Esophagus muscularis mucosa (tissue), 4 donors: Measurements from ENCODE around the gene MSX1.

Experiments
- EP300 ChIP-seq: sonication (generic); formaldehyde crosslinking; IDR thresholded peaks from one replicate; pipeline ENCODE4 v1.6.1; 2017; ENCODE audit warnings: antibody characterized with exemption
- POLR2A ChIP-seq: fragments of 450-650 bp; IDR thresholded peaks from one replicate; pipeline ENCODE4 v1.6.1; 2017; ENCODE audit warnings: antibody characterized with exemption, moderate library complexity, mild to moderate bottlenecking, low read depth
- TF ChIP-seq, protein P1 (sequence below), 3 experiments: fragments of 200-600 bp in 2 of 3; fragments of 450-650 bp in 1 of 3; sonication (generic) in 2 of 3; IDR thresholded peaks; one replicate each; pipeline ENCODE4 v1.5.1; 2017 to 2019; ENCODE audit warnings: antibody characterized with exemption in 3 of 3, mild to moderate bottlenecking in 2 of 3, moderate library complexity in 1 of 3

DNA sequence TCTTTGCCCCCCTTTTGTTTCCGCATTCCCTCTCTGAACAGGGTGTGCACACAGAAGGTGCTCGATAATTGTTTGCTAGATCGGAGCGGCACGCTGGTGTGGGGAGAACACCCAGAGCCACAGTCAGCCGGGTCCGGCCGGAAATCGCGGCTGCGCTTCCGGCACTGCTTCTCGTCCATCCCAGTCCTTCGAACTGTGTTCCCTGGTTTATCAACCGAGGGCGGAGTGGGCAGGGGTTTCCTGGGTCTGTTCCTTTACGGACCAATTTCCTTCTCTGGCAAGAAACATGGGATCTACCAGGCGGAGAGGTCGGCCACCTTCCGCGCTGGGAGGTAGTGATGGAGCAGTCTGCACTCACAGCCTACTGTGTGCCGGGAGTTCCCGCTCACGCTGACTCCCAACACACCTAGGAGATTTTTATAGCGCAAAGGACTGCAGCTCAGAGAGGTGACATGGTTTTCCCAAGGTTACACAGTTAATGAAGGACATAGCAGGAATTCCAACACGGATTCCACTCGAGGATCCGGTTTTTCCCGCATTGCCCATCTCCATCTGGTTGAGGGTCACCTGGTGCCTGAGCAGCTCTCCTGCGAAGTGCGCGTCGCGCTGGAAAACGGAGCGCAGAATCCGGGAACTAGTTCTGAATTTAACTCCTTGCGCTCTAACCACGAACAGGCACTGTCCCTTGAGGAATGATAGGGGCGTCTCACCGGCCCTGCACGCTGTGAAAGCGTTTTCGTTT is 6.8 kb downstream of the MSX1 start:
- TF ChIP-seq, protein P1, sequence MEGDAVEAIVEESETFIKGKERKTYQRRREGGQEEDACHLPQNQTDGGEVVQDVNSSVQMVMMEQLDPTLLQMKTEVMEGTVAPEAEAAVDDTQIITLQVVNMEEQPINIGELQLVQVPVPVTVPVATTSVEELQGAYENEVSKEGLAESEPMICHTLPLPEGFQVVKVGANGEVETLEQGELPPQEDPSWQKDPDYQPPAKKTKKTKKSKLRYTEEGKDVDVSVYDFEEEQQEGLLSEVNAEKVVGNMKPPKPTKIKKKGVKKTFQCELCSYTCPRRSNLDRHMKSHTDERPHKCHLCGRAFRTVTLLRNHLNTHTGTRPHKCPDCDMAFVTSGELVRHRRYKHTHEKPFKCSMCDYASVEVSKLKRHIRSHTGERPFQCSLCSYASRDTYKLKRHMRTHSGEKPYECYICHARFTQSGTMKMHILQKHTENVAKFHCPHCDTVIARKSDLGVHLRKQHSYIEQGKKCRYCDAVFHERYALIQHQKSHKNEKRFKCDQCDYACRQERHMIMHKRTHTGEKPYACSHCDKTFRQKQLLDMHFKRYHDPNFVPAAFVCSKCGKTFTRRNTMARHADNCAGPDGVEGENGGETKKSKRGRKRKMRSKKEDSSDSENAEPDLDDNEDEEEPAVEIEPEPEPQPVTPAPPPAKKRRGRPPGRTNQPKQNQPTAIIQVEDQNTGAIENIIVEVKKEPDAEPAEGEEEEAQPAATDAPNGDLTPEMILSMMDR (IDR thresholded peaks at IDR 0.05) = no peak
- TF ChIP-seq POLR2A (no peak), EP300 (no peak)
